NT2/D1 (cell line): ENCODE measurements around the gene ACTN4.

Source experiments
- YY1 ChIP-seq: IDR thresholded peaks from 2 replicates; pipeline ENCODE4 v1.6.1; 2011; ENCODE audit not compliant: insufficient read length, insufficient read depth
- ZNF274 ChIP-seq: IDR thresholded peaks from 2 replicates; pipeline ENCODE4 v1.6.1; 2011; ENCODE audit warnings: mild to moderate bottlenecking, low read depth, low read length

DNA sequence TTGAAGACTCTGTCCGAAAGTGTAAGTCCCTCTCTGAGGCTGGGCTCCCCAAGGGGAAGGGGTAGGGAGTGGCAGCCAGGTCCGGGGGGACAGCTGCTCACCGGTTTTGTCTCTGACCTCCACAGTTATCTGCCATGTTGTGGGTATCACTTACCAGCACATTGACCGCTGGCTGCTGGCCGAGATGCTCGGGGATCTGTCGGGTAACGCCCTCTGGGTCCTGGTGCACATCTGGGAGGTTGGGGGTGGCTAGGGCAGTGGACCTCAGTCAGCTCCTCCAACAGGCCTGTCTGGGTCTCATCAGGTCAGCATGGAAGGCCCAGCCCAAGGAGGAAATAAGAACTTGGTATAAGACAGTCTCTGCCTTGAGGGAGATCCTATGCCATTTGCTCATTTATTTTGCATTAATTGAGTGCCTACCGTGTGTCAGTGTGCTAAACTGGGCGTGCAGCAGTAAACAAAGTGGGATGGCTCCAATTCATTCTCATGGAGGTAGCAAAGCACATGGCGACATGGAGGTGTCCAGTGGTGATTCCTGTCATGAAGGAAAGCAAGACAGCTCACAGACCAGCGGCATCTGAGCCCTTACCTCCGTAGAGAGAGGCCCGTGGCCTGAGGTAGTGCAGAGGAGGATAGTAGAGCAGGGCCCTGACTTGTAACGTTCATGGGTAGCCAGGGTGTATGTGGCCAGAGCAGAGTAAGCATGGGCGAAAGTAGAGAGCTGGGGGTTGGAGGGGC, 14.8 kb upstream of the ACTN4 start:
- TF ChIP-seq YY1 (no peak), ZNF274 (no peak)
